ENCODE results near the gene ARHGAP19.
"Not testable (repeated sequence)": the region's sequence is repeated elsewhere in the genome, so short reads cannot be mapped to it uniquely, and the experiment has no call there.

Gene ARHGAP19

DNA sequence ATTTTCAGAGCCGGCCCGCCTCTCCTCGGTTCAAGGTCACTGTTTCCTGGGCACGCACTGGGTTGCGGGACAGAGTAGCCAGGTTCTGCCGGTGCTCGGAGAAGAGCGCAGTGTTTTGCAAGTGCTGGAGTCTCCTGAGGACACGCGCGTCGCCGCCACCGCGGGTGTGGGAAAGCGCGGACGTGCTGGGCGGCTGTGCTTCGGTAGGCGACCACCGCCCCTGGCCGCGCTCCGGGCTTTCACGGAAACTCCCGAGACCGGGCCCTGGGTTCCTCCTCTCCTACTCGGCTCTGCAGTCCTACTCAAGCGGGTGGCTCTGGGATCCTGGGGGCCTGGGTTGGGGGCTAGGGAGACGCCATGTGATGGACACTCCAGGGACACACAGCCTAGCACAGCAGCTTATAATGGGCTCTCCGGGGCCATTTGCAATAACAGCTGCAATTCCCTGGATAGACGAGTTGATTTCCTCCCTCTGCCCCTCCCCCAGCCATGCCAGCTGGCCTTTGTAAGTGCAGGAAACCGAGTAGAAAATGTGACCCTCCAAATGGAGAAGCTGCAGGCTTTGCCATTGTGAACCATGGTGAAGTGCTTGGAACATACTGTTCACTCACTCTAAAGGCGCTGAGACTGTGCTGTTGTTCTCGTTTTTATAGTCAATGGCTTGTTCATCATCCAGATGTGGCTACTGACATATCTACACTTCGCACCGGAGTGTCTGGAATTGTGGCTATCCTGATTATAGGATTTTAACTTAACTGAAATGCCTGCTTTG is 28.8 kb upstream of the ARHGAP19 start:
- FAIRE-seq = no peak

DNA sequence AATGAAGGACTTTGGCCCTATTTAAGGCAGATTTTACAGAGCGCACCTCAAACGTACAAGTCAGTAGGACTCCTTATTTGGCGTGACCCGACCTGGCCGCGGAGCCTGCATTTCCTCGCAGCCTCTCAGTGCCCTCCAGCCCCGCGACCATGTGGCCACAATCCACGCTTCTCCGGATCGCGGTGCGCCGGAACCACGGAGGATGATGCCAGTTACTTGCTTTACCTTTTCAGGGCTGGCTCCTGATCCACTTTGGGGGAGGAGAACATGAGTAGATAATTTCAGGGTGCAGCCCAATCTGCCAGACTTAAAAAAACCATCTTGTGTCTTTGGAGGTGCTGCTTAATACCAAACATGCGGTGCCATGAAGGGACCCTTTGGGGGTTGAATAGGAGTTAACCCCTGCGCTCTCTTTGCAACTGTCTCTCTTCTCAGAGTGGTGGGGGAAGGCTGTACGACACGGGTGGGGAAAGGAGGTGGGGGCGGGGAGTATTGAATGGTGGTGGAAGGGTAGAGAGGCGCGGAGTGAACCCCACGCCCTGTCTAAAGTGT is 28.1 kb upstream of the ARHGAP19 start:
- FAIRE-seq = no peak

DNA sequence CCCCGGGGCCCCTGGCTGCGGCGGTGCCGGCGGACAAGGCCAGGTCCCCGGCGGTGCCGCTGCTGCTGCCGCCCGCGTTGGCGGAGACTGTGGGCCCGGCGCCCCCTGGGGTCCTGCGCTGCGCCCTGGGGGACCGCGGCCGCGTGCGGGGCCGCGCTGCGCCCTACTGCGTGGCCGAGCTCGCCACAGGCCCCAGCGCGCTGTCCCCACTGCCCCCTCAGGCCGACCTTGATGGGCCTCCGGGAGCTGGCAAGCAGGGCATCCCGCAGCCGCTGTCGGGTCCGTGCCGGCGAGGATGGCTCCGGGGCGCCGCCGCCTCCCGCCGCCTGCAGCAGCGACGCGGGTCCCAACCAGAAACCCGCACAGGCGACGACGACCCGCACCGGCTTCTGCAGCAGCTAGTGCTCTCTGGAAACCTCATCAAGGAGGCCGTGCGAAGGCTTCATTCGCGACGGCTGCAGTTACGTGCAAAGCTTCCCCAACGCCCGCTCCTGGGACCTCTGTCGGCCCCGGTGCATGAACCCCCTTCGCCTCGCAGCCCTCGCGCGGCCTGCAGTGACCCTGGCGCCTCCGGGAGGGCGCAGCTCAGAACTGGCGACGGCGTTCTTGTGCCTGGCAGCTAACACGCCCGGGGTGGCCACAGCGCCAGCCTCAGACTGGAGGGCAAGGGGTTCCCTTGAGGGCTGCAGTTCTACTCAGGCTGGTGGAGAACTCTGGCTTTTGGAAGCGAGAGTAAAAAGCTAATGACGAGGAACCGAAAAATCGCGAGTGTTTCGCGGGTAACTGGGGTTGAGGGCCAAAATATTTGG is 27.4 kb upstream of the ARHGAP19 start:
- FAIRE-seq = no peak

DNA sequence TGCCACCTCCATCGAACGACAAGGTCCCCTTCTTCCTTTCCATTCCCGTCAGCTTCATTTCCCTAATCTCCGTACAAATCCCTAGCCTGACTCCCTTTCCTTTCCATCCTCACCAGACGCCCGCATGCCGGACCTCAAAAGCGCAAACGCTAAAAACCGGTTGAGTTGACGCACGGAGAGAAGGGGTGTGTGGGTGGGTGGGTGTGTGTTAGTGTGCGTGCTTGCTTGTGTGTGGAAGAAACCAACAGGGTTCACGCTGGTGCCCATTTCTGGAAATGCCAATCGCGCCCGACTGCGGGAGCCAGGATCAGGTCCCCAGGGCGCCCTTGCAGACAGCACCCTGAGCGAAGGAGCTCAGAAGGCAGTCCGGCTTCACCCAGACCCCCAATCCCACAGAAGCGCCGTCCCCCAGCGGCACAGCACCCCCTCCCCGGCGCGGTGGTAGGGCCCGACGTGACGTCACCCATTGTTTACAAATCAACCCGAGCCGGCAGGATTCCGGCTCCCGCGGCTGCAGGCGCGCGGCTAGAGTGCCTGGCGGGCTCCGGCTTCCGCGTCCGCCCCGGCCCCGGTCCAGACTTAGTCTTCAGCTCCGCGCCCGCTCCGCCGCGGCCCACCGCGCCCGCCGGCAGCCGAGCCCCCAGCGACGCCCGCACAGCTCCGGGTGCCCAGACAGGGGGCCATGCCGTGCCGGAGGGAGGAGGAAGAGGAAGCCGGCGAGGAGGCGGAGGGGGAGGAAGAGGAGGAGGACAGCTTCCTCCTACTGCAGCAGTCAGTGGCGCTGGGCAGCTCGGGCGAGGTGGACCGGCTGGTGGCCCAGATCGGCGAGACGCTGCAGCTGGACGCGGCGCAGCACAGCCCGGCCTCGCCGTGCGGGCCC is 26.6 kb upstream of the ARHGAP19 start, which contains the start of gene FRAT1:
FRAT1 (plus strand) TSS at position 500 of the 880 bp plus-strand sequence; CDS start at position 683, 183 bp downstream.
- no peak for FAIRE-seq

DNA sequence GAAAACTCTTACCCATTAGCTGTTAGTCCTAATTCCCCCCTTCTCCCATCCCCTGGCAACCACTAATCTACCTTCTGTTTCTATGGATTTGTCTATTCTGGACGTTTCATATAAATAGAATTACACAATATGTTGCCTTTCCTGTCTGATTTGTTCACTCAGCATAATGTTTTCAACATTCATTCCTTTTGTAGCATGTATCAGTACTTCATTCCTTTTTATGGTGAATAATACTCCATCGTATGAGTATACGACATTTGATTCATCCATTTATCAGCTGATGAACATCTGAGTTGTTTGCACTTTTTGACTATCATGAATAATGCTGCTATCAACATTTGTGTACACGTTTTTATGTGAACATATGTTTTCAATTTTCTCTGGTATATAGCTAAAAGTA is 22.2 kb upstream of the ARHGAP19 start:
- FAIRE-seq = no peak

DNA sequence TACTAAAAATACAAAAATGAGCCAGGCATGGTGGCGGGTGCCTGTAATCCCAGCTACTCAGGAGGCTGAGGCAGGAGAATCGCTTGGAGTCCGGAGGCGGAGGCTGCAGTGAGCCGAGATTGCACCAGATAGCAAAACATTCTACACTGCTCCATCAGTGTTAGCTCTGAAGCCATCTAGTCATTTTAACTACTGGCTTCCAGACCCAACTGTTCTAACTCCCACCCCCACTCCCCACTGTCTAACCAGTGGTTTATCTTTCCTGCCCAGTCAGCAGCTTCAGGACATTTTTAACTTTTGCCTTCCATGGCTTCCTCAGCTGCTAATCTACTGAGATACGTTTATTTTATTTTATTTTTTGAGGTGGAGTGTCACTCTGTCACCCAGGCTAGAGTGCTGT is 20.5 kb upstream of the ARHGAP19 start:
- no peak for FAIRE-seq

DNA sequence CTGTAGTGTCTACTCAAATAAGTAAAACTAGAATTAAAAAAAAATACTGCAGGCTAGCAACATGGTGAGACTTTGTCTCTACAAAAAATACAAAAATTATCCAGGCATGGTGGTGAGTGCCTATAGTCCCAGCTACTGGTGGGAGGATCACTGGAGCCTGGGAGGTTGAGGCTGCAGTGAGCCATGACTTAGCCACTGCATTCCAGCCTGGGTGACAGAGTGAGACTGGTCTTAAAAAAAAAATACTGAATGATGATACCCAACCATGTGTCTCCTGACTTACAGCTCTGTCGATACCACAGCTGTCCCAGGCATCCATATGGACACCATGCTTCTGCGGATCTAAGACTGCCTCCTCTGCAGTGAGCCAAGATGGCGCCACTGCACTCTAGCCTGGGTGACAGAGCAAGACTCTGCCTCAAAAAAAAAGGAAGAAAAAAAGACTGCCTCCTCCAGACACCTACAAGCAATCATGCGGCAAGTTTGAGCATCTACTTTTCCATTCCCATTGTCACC is 18.7 kb upstream of the ARHGAP19 start:
- FAIRE-seq = no peak

DNA sequence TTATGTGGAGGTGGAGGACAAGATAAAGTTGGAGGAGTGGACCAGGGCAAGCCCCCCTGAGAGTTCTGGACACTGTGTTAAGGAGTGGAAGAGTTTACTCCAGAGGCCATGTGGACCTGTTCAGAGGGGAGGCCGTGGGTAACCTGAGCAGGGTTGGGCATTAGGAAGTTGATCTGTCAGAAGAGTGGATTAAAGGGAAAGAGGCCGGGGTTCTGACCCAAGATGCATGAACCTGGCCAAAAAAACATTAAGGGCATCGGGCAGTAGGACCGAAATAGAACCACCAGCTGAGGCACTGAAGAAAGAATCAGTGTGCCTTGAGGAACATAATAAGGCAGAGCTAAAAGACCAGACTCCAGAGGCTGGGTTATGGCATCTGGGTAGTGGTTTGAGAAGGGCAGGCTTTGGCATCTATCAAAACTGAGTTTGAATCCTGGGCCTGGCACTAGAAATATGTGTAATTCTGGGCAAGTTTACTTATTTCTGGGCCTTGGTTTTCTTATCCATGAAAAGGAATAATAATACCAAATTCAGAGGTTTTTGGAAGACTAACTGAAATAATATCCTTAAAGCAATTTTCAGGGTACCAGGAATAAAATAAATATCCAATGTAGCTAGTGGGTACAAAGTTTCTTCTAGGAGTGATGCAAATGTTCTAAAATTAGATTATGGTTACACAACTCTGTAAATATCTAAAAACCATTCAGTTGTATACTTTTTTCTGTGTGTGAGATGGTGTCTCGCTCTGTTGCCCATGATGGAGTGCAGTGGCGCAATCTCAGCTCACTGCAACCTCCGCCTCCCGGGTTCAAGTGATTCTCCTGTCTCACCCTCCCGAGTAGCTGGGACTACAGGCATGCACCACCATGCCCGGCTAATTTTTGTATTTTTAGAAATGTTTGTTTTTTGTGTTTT is 15.7 kb upstream of the ARHGAP19 start:
- FAIRE-seq = no peak

DNA sequence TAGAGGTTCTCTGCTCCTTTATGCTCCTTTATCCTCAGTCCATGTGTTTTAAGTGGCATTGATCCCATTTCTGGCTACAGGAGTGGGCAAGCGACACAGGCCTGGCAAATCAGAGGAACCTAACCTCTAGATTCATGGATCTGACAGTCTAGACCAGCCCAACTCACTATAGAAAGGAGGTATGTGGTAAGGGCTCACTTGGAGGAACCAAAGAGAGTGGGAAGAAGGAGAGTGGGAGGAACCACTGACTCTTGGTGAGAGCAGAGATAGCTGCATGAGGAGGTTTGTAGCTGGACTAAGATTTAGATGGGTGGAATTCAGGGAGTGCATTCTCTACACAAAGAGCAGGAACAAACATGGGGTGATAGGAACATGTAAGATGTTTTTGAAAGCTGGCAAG is 15.0 kb upstream of the ARHGAP19 start:
- no peak for FAIRE-seq

DNA sequence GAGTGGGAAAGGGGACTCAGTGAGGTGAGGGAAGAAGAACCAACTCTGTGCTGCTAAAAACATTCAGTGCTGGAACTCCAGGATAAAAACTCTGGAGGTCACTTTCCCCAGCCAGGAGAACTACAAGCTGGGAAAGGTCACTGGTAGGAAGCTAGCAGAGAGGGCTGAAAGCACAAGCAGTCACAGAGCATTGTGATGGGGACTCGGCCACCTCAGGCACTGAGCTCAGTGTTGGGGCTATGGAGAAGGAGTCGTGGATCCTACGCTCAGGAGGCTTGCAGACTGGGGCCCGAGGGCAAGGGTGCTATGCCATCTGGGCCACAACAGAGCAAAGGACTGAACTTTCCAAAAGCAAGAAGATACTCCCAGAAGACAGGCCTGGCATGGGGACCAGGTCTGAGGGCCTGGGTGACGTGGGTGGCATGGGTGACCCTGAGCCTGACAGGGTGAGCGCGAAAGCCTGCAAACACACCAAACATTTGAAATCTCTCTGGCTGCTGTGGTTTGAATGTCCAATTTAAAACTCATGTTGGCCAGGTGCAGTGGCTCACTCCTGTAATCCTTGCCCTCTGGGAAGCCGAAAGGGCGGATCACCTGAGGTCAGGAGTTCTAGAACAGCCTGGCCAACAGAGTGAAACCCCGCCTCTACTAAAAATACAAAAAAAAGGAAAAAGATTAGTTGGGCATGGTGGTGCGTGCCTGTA is 9.8 kb upstream of the ARHGAP19 start:
- no peak for FAIRE-seq

DNA sequence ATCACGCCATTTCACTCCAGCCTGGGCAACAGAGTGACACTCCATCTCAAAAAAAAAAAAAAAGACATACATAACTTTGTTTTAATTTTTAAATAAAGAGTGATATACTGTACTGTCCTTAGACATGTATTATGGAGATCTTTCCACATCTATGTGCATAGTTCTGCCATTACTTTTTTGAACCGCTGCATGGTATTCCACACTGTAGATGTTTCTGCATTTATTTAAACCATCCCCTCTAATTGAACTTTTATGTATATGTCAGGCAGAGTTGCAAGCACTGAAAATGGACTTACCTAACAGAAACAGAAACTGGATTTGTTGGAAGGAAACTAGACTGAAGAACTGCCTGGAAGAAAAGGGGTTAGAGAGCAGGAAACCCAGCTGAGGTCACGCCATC is 8.5 kb upstream of the ARHGAP19 start:
- FAIRE-seq = no peak

DNA sequence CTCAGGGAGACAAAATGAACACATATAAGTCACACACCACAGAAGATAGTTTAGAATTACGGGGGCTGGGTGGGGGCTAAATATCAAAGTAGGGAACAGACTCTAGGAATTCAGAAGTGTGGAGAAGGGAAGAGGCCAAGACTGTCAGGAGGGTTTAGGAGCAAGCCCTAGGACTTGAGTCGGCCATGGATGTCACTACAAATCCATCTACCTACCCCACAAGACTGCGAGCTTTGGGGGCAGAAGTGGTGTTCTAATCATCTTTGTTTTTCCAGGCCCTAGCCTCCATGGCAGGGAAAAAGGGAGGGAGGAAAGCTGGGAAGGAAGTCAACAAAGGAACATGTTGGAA is 5.8 kb upstream of the ARHGAP19 start:
- FAIRE-seq = no peak

DNA sequence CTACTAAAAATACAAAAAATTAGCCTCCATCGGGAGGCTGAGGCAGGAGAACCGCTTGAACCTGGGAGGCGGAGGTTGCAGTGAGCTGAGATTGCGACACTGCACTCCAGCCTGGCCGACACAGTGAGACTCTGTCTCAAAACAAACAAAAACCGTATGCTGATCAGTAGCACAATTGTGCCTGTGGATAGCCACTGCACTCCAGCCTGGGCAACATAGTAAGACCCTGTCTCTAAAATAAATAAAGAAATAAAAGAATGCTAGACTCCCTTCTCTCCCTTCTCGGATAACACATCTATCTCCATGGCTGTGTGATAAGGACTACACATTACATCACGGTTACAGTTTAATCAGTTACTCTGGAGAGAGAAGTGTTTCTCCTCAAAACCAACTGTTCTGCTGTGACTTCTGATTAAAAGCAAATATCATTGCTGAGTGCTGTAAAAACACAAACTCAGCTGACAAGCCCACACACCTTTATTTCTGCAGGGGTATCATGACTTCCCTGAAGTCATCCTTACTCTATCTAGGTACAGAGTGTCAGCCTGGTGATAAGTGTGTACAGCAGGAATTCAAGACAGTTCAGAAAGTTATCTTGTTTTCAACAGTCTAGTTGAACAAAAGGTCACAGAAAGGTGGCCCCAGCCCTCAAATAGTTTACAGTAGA is 5.3 kb upstream of the ARHGAP19 start:
- FAIRE-seq = no peak

DNA sequence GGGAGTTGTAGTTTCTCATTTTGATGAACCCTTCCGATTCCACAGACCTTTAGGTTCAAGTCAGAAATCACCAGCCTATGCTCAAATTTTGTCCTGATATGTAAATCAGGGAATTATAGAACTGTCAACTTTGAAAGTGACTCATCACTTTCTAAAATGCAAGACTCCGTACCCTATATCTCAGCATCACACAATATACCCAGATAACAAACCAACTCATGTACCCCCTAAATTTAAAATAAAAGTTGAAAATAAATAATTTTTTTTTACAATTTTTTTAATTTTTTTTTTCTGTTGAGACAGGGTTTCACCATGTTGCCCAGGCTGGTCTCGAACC is 393 bp upstream of the ARHGAP19 start:
- no peak for FAIRE-seq

DNA sequence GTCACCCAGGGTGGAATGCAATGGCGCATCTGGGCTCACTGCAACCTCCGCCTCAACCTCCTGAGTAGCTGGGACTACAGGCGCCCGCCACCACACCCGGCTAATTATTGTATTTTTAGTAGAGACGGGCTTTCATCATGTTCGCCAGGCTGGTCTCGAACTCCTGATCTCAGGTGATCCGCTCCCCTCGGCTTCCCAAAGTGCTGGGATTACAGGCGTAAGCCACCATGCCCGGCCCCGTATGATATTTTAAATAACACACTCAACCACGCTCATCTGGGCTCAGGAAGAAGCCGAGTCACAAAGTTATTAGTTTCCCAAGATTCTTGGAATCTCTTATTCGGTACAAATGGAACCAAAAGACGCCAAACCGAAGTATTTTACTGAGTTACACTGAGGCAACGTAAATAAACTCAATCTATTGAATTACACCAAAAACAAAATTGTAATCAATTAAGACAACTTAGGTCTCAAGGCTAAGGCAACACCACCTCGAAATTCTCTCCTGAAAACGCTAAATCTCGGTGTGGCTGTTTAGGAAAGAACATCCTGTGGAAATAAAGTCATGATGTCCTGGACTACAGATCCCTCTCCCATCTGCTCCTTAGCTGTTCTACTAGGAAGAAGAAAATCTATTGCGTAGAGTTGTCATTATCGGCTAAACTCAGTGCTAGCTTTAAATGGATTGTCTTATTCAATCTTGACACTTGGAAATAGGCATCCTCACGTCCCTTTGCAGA is 910 bp downstream of the ARHGAP19 start:
- FAIRE-seq = no peak

DNA sequence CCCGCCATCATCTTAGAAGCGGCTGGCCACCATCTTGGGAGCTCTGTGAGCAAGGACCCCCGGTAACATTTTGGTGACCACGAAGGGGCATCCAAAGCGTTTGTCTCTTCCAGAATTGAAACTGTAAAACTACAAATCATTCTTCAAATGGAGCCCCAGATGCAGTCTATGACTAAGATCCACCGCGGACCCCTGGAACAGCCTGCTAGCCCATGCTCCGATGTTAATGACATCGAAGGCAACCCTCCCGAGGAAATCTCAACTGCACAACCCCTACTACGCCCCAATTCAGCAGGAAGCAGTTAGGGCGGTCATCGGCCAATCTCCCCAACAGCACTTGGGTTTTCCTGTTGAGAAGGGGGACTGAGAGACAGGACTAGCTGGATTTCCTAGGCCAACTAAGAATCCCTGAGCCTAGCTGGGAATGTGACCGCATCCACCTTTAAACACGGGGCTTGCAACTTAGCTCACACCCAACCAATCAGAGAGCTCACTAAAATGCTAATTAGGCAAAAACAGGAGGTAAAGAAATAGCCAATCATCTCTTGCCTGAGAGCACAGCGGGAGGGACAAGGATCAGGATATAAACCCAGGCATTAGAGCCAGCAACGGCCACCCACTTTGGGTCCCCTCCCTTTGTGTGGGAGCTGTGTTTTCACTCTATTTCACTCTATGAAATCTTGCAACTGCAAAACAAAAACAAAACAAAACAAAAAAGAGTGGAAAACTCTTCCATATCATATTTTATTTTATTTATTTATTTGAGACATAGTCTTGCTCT is 1.7 kb downstream of the ARHGAP19 start:
- not testable (repeated sequence) for FAIRE-seq

DNA sequence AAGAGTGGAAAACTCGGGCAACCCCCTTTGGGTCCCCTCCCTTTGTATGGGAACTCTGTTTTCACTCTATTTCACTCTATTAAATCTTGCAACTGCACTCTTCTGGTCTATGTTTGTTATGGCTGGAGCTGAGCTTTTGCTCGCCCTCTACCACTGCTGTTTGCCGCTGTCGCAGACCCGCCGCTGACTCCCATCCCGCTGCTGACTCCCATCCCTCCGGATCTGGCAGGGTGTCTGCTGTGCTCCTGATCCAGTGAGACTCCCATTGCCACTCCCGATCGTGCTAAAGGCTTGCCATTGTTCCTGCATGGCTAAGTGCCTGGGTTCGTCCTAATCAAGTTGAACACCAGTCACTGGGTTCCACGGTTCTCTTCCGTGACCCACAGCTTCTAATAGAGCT is 2.4 kb downstream of the ARHGAP19 start:
- FAIRE-seq = not testable (repeated sequence)

DNA sequence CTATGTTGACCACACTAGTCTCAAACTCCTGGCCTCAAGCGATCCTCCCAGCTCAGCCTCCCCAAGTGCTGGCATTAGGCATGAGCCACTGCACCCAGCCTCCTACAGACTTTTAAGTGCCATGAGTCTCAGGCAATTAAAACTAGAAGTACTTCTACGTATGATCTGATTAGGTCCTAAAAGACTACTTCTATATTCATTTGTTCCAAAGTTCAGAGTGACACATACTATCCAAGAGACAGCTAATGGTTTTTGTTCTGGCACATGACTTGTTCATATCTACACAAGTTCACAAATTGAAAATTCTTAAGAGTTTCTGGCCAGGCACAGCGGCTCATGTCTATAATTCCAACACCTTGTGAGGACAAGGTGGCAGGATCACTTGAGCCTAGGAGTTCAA is 11.7 kb downstream of the ARHGAP19 start:
- FAIRE-seq = no peak

Data from colon (tissue), 2 donors.